Nephron progenitor cell (in vitro differentiated cells): ENCODE measurements around the gene HPSE2.

ENCODE experiments used
- DNase-seq: peaks from one replicate; pipeline ENCODE4 v3.0.0; 2021
- H3K27ac Mint-ChIP-seq: 2 replicates; pipeline ENCODE4 v1.8.0; 2021; ENCODE audit warnings: mild to moderate bottlenecking, moderate library complexity, mixed read lengths
- H3K27me3 Mint-ChIP-seq: 2 replicates; pipeline ENCODE4 v1.8.0; 2021; ENCODE audit warnings: mild to moderate bottlenecking, low read depth, mixed read lengths; ENCODE audit not compliant: poor library complexity
- H3K36me3 Mint-ChIP-seq: 2 replicates; pipeline ENCODE4 v1.8.0; 2021; ENCODE audit warnings: low read depth, mixed read lengths
- H3K4me1 Mint-ChIP-seq: 2 replicates; pipeline ENCODE4 v1.8.0; 2021; ENCODE audit warnings: mixed read lengths
- H3K4me3 Mint-ChIP-seq: 2 replicates; pipeline ENCODE4 v1.8.0; 2021; ENCODE audit warnings: mild to moderate bottlenecking, moderate library complexity, mixed read lengths
- H3K9me3 Mint-ChIP-seq: 2 replicates; pipeline ENCODE4 v1.8.0; 2021; ENCODE audit warnings: mild to moderate bottlenecking, moderate library complexity, mixed read lengths
- TF ChIP-seq, protein P1 (sequence below): fragments of 200-600 bp; sonication (generic); IDR thresholded peaks from 2 replicates; pipeline ENCODE4 v1.5.0; 2021; ENCODE audit warnings: antibody characterized with exemption

The HPSE2 gene

DNA sequence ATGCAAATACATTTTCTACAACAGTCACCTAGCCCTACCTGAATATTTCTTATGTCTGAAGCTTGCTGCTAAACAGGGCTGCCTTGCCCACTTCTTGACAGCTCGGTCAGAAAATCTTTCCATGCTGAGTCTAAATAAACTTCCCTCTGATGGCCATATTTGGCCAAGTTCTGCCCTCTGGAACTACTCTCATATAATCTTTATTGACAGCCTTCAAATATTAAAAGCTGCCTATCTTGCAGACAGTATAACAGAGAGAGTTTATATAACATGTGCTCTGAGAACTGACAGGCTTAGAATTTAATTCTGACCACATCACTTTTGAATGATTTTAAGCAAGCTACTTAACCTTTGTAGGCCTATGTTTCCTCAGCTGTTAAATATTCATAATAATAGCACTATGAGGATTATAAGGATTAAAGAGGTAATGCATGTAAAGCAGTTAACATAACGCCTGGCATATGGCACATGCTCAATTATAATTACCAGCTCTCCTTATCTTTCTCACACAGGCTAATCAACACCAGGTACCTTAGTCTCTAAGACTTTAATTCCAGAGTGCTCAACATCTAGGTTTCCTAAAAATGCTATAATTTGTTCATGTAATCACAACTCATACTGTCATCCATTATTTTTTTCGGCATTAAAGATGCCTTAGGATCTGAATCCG lies 334.1 kb downstream of the HPSE2 start:
- no peak for DNase-seq
- Mint-ChIP-seq H3K27ac (no peak overlapping the region), H3K27me3 (no peaks in the 10 kb centered on the region), H3K4me3 (no peak overlapping the region), H3K4me1 (no peaks in the 10 kb centered on the region), H3K9me3 (no peaks in the 10 kb centered on the region), H3K36me3 (no peaks in the 10 kb centered on the region)
- TF ChIP-seq, protein P1, sequence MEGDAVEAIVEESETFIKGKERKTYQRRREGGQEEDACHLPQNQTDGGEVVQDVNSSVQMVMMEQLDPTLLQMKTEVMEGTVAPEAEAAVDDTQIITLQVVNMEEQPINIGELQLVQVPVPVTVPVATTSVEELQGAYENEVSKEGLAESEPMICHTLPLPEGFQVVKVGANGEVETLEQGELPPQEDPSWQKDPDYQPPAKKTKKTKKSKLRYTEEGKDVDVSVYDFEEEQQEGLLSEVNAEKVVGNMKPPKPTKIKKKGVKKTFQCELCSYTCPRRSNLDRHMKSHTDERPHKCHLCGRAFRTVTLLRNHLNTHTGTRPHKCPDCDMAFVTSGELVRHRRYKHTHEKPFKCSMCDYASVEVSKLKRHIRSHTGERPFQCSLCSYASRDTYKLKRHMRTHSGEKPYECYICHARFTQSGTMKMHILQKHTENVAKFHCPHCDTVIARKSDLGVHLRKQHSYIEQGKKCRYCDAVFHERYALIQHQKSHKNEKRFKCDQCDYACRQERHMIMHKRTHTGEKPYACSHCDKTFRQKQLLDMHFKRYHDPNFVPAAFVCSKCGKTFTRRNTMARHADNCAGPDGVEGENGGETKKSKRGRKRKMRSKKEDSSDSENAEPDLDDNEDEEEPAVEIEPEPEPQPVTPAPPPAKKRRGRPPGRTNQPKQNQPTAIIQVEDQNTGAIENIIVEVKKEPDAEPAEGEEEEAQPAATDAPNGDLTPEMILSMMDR, result no peak

- no peaks in the 10 kb centered on the region for H3K27me3 Mint-ChIP-seq
- no peaks in the 10 kb centered on the region for H3K4me1 Mint-ChIP-seq
- no peaks in the 10 kb centered on the region for H3K9me3 Mint-ChIP-seq
- TF ChIP-seq, protein P1, result no peak
- no peaks in the 10 kb centered on the region for H3K36me3 Mint-ChIP-seq
- H3K27ac Mint-ChIP-seq, result no peak overlapping the region
- no peak for DNase-seq
- no peak overlapping the region for H3K4me3 Mint-ChIP-seq
Measured at GRCh38 chr10:98899018-98899417, 336.6 kb downstream of the HPSE2 start.

DNA sequence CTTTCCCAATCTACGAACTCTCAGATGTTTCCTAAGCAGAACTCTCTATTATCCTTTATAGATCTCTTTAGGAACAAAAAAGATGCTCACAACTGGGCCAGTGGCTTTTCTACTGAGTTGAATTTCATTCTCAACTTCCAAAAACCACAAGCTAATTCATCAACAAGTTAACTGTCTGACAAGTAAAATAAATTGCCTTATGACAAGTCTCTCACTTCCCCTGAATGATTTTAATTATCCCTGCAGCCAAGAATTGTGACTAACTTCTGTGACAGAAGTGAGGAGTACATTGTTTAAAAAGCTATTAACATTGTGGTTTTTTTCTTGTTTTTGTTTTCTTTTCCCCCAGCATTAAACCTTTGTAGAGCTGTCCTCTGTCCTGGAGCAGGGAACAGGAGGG lies 343.1 kb downstream of the HPSE2 start:
- Mint-ChIP-seq H3K4me3 (no peak overlapping the region), H3K4me1 (peaks cover 10% of the 10 kb centered on the region)

DNA sequence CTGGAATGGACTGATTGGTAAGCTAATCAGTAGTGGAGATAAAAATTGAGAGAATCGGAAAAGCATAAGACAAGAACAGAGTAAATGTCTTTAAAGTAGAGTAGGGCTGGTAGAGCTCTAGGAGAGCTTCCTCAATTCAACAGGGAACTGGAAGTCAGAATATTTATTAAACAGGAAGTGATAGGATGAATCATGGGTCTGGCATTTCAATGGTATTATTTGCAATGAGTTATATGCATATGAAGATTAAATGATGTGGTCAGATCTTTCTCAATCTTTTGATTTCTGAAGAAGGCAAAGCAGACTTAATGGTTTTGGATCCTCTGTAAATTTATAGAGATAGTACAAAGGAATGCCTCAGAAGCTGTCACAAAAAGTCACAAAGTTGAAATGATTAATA lies 349.0 kb downstream of the HPSE2 start:
- Mint-ChIP-seq H3K4me3 (no peak overlapping the region), H3K27ac (no peak overlapping the region), H3K4me1 (no peaks in the 10 kb centered on the region), H3K36me3 (no peaks in the 10 kb centered on the region), H3K27me3 (no peaks in the 10 kb centered on the region), H3K9me3 (no peaks in the 10 kb centered on the region)
- no peak for DNase-seq
- TF ChIP-seq, protein P1, result no peak

More for the DNA sequence above, 343.1 kb downstream of the HPSE2 start:
- Mint-ChIP-seq H3K27me3 (no peaks in the 10 kb centered on the region), H3K9me3 (no peaks in the 10 kb centered on the region), H3K27ac (no peak overlapping the region), H3K36me3 (no peaks in the 10 kb centered on the region)
- DNase-seq, result no peak
- TF ChIP-seq, protein P1, result no peak

- Mint-ChIP-seq H3K4me1 (no peaks in the 10 kb centered on the region), H3K27me3 (no peaks in the 10 kb centered on the region)
Measured at GRCh38 chr10:98885378-98885777, 350.3 kb downstream of the HPSE2 start.

More at GRCh38 chr10:98885378-98885777, 350.3 kb downstream of the HPSE2 start:
- TF ChIP-seq, protein P1, result no peak
- H3K4me3 Mint-ChIP-seq, result no peak overlapping the region
- H3K36me3 Mint-ChIP-seq, result no peaks in the 10 kb centered on the region
- no peaks in the 10 kb centered on the region for H3K9me3 Mint-ChIP-seq
- no peak overlapping the region for H3K27ac Mint-ChIP-seq
- no peak for DNase-seq
